Epithelial cell of proximal tubule (primary cell): ENCODE data around the gene UBN2. TPM values are rescaled to one million over a fixed set of nuclear protein-coding genes. Genes with fewer than 3 reads are reported as not detected.

Source experiments
- DNase-seq: peaks from one replicate; pipeline ENCODE4 v3.0.0-alpha.2; 2011; ENCODE audit warnings: low read depth
- H3K4me3 ChIP-seq: 2 replicates; pipeline ENCODE4 v1.5.1; 2011; ENCODE audit warnings: low read depth, mild to moderate bottlenecking, low read length
- total RNA-seq: library from RNA; depleted of rRNA; stranded (reverse); fragments of >200 nt; gene quantifications from 2 replicates; pipeline ENCODE4 v1.2.3, GENCODE V29; 2015
- TF ChIP-seq, protein P1 (sequence below): conservative IDR thresholded peaks from 2 replicates; pipeline ENCODE4 v1.5.1; 2012; ENCODE audit warnings: low read depth, mild to moderate bottlenecking, low read length

UBN2 gene
- total RNA-seq, 1 donor from 2014 or later: 2.9 TPM

DNA sequence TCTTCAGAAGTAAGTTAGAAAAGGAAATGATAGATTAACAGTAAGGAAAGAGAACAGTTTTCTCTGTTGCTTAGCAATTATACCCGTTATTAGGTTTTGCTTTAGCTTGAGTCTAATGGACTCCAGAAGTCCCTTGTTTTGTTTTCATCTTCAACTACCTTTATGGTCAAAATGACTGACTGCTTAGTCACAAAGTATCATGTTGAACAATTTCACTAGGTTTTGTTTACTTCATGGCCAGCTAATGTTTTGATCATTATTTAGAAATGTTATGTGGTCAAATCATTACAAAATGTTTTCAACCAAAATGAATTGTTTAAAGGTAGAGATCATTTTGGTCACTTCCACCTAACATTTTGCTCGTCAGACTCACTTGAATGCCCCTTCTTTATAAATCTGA lies 1.9 kb downstream of the UBN2 start:
- TF ChIP-seq, protein P1, sequence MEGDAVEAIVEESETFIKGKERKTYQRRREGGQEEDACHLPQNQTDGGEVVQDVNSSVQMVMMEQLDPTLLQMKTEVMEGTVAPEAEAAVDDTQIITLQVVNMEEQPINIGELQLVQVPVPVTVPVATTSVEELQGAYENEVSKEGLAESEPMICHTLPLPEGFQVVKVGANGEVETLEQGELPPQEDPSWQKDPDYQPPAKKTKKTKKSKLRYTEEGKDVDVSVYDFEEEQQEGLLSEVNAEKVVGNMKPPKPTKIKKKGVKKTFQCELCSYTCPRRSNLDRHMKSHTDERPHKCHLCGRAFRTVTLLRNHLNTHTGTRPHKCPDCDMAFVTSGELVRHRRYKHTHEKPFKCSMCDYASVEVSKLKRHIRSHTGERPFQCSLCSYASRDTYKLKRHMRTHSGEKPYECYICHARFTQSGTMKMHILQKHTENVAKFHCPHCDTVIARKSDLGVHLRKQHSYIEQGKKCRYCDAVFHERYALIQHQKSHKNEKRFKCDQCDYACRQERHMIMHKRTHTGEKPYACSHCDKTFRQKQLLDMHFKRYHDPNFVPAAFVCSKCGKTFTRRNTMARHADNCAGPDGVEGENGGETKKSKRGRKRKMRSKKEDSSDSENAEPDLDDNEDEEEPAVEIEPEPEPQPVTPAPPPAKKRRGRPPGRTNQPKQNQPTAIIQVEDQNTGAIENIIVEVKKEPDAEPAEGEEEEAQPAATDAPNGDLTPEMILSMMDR: no peak
- DNase-seq: no peak
- peak overlapping the region; percentile 93 for H3K4me3 ChIP-seq

DNA sequence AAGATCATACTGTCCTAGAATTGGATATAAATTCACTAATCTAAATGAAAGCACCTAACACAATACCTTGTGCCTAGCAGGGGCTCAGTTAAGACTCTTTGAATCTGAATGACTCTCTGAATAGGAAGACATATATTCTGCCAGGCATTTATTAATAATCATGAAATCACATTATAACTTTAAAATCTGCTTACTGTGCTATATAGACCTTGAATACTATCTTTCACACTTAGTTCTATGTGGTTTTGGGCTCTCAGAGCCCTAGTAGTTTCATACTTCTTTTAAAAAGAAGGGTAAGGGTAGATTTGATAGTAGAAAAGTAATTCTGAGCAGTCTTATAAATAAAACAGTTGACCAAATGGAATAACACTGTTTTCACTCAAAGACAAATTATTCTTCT lies 10.2 kb downstream of the UBN2 start:
- TF ChIP-seq, protein P1: no peak
- no peak overlapping the region for H3K4me3 ChIP-seq

DNA sequence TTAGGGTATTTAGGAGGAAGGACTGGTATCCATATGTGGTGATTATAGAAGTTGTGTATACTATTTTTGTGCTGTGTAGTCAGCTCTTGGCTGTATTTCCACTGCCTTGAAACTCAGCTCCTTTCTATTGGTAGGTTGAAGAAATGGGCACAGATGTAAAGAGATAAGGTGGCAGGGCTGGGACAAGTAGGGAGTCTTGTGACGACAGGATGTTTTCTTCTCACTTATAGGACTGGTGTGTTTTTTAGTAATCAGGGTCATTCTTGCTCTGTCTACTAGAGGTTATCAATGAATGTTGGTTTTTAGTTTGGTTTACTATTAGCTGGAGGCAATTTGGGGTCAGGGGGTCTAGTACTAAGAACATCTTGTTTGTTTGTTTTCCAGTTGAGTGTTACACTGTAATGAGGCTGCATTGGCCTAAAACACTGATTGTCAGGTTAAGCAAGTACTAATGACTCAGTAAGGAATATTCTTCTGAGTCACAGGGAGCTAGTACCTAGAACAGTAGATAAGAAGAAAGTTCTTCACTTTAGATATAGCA lies 11.8 kb downstream of the UBN2 start:
- TF ChIP-seq, protein P1: no peak
- no peak overlapping the region for H3K4me3 ChIP-seq
- peak; percentile 41 for DNase-seq

More for the DNA sequence above, 10.2 kb downstream of the UBN2 start:
- no peak for DNase-seq

DNA sequence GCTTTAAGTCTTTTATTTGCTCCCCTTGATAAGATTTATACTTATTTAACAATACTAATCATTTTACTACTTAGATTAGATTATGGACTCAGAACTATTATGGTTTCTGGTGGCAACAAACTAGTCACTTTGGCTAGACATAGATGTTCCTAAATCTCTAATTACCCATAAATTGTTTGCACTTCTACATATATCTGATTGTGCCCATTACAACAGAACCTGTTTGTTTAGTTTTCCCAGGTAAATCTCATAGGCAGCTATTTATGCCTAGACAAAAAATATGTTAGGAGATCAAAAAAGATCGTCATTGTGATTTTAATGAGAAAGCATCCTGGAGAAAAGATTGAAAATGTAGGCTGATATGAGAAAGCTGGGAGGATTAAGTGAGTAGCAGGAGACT lies 14.4 kb downstream of the UBN2 start:
- no peak overlapping the region for H3K4me3 ChIP-seq
- DNase-seq: no peak
- TF ChIP-seq, protein P1: no peak

DNA sequence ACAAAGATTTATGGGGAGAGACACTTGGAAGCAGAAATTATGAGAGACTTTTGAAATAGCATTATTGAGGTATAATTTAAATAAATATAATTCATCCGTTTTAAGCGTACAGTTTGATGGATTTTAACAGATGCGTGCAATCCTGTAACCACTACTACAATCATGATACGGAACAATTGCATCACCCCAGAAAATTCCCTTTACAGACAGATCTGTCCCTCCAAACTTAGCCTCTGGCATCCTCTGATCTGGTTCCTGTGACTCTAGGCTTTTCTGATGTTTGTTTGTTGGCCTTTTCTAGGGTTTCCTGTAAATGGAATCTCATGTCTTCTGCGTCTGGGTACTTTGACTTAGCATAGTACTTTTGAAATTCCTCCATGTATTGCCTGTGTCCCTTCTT lies 15.5 kb downstream of the UBN2 start:
- TF ChIP-seq, protein P1: no peak
- no peak overlapping the region for H3K4me3 ChIP-seq
- no peak for DNase-seq

DNA sequence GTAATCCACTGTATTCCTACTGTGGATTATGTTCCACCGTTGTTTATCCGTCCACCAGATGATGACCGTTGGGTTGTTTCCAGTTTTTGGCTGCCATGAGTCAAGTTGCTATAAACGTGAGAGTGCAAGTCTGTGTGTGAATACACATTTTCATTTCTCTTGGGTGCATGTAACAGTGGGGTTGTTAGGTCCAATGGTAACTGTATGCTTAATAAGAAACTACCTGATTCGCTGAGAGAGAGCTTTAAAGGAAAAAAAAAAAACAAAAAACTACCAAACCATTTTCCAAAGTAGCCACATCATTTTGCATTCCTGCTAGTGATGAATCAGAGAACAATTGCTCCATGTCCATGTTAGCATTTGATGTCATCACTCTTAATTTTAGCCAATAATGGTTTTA lies 15.9 kb downstream of the UBN2 start:
- no peak for DNase-seq
- TF ChIP-seq, protein P1: no peak
- H3K4me3 ChIP-seq: no peak overlapping the region

DNA sequence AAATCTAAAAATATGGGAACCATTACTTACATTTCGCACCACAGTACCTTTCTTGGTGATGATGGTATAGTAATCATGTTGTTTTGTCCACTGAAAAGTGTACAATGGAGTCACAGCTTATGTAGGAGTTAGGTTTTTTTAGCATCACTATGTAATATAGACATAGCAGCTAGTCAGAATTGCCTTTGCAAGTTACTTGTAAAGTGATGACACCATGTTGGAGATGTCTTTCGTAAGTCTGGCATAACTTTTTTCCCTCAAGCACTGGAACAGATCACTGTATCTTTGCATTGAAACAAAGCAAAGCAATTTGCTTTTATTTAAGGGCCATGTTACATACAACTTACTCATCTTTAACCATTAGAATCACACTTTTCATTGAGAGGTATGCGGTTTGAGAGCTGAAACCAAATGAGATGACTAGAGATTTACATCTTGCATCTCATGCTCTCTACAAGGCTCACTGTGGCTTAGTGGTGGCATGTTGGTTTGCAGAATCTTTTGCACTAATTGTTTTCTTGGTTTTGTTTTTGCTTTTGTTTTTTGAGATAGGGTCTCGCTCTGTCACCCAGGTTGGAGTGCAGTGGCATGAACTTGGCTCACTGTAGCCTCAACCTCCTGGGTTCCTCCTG lies 18.3 kb downstream of the UBN2 start:
- no peak overlapping the region for H3K4me3 ChIP-seq
- no peak for DNase-seq
- TF ChIP-seq, protein P1: no peak
